ENCODE results near the gene SIGMAR1.

Gene SIGMAR1

DNA sequence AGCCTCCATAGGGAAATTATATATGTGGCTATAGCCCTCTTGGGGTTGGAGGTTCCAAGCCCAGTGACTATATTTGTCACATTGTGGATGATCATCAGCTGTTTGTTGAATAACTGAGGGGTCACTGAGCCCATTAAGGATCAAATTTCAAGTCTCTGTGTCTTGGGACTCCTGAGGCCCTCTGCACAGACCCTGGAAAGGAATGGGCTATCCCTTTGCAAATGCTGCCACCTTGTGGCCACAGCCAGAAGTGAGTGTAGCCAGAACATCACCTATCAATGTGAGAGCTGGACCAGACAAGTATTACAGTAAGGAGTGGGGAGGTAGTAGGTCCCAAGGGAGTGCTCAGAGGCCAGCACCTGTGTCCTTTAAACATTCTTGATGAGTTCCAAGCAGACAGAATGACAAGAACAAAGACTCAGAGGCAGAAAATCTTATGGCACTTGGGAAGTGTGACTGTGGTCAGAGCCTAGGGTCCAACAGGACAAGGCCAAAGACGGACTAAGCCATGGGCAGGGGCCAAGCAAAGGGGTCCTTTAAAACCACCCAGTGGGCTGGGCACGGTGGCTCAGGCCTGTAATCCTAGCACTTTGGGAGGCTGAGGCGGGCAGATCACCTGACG, 33.9 kb downstream of the SIGMAR1 start:
- peak; percentile 80 for DNase-seq (ENCODE audit: low read depth)

DNA sequence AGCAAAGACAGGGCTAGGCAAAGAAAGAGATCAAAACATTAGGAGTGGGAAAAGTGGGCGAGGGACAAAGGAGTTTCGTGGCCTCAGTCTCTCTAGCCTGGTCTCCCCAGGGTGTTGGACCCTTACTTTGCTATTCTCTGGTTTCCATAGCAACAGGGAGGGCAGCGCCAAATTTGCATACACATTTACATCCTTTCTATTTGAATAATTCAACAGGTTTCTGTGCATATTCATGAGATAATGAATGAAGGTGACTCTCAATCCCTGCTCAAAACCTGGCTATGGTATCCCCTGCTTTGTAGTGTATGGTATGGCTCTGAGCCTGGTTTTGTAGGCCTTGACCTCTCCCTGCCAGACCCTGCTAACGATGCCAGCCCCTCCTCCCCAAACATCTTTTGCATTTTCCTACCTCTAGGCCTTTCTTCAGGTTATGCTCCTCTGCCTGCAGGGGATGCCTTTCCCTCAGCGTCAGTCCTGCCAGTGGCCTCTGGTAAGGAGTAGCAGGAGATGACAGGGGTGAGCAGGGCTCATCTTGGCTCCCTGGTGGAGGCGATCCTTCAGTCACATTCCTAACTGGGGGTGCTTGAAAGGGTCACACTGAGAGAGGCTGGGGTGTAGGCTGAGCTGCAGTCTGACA, 35.5 kb downstream of the SIGMAR1 start:
- DNase-seq (ENCODE audit: low read depth) = no peak

DNA sequence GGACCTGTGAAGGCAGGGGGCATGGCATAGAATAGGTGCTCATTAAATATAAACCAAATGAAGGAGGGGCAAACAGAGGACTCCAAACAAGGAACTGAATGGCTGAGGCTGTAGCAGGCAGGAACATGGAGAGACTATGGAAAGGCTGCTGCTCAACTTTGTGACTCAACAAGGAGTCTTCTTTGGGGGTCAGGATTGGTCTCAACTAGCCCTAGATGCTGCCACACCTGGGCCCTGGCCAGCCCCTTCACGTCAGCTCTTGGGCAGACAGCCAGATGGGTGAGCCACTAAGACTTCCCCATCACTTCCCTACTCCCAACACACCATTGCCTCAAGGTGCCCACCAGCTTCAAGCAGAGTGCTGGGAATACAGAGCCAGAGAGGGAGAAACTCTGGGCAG, 36.7 kb downstream of the SIGMAR1 start:
- DNase-seq (ENCODE audit: low read depth) = no peak

DNA sequence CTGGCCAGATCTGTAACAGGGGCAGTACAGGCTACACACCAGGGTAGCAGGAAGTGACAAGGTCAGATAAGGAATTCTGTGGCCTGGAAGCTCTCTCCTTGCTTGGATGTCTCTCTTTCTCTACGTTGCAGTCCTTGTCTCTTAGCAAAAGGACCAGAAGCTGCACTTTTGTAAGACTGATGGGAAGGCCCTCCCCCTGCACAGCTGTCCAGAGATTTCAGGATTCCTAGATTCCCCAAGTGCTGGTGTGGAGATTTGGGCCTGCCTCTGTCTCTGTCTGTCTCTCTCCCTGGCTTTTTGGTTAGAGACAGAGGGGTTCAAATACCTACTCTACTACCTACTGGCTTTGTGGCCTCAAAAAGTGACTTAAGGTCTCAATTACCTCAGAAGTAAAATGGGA, 38.0 kb downstream of the SIGMAR1 start:
- no peak for DNase-seq (ENCODE audit: low read depth)

DNA sequence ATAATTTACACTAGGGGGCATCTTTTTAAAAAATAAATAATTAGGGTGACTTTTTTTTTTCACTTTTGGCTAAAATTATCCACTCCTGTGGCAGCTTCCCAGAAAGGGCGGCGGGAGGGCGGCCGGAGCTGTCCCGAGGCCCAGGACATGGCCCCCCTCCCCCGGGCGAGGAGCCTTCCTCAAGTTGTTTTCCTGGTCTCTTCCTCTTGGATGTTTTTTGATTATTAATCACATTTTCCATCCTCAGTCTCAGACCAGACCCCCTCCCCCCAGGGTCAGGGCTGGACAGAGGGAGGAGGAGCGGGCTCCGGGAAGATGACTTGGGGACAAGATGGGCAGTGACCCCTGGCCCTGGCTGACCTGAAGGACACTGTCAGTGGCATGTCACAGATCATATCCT, 43.4 kb downstream of the SIGMAR1 start:
- DNase-seq (ENCODE audit: low read depth) = no peak

DNA sequence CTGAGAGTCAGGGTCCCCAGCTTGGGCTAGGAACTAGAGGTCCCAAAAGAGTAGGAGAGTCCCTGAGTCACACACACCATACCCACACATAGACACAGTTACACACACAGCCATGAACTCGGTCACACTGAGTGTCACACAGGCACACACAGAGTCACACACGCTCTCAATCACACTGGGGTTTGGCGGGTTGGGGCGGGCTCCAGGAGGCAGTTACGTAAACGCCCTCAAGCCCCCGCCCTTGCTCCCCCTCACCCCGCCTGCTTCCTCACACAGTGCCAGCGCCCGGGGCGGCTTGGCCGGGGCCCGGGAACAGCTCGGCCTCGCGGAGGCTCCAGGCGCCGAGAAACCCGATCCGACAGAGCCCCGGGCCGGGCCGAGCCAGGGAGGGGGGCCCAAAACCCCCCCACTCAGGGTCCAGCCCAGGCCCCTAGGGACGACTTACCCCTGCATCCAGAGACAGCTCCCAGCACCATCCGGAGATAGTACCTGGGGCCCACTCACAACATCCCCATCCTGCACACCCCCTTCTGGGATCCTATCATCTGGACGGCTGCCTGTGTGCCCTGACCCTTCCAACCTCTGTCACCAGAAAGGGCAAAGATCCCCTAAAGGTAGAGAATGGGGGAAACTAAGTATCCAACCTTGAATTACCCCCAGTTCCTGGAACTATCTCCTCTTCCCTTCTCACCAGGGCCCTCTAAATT, 44.5 kb downstream of the SIGMAR1 start:
- peak; percentile 21 for DNase-seq (ENCODE audit: low read depth)

DNA sequence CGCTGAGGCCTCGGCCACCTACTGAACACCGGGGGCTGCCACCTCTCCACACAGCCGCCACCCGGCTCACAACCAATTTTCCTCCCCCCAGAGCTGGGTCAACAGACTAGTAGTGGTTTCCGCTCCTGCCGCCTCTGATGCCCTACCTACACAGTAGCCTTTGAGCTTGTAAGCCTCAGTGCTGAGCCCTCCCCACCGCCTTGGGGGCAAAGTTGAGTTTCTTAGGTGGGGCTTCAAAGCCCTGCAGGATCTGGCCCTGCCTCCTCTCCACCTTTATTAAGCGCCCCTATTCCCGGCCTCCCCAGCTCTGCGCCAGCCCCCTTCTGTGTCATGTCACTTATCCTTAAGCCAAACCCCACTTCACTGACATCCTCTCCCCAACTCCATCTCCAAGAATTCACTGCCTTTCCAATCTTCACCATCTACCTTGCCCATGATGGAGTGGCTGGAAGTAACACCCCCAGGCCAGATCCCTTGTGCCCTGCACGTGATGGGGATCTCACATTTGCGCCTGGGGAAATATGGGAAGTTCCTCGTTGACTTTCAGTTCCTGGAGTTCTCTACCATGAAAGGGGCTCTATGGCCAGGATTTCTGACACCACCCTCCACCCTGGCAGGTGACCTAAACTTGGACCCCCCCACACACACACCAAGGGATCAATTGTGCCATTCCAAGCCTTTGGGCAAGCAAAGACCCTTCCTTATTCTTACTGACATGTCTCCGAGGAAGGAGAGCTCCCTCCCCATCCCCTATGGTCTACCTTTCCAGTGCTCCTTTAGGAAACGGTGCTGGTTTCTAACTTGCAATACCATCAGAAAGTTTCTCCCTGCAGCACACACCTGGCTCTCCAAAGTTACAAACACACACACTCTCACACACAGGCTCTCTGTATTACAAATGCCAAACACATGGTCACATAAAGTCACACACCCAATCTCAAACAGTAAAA, 45.4 kb downstream of the SIGMAR1 start:
- no peak for DNase-seq (ENCODE audit: low read depth)

DNA sequence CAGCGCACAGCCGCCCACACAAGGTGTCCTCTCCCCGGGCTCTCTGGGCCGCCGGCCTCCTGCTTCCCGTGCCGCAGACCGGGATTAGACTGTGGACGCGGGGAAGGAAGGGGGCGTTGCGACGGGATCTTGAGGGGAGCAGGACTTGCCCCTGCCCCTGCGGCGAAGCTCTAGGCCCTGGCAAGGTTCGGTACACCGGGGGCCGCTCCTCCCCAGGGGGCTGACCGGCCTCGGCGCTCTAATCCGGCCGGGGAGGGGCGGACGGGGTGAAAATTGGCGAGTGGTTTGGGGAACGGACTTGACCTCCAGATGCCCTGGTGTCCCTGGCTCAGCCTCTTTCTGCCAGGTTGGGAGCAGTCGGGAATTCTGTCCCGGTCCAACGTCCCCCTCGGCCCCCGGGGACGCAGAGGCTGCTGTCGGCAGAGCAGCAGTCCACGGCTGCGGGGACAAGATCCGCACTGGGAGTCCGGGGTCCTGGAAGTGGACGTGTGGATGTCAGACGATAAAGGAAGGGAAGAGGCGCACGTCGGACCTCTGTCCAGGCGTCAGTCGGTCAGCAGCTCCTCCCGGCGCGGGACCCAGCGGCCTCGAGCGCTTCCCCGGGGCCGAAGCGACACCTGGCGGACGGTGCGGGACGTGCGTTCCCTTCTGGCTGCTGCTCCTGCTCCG, 46.2 kb downstream of the SIGMAR1 start:
- DNase-seq (ENCODE audit: low read depth) = peak; percentile 81

DNA sequence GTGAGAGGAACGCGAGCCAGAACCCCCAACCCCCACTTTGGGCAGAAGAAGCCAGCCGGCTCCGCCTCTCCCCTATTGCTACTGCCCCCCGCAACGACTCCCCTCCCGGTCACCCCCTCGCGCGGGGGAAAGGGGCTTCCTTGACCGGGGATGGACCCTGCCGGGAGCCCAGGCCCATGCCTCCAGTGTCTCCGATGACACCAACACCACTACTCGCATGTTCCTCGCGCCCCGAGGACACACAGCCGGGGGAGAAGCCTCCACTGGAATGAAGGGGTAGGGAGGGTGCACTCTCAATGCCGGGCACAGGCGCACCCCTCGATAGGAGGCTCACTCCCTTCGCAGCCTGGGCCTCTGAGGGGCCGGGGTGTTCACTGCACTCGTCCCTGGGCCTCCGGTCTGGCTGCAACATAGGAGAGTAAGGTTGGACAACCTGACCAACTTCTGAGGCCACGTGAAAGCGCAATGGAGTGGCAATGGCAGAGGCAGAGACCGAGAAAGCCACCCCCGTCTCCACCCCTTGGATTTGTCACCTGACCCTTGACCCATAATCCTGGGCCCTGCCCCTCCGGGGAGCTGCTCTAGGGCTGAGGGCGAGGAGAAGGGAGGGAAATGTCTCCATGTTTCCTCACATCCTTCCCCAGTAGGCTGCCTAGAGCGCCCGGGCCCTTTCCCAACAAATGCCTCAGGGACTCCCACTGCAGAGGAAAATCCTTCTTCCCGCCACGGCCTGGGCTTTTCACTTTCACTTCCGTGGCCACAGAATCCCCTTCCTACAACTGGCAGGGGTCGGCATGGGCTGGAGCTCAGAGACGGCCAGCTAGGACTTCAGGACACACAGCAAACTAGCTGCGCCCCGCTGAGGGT, 47.0 kb downstream of the SIGMAR1 start:
- DNase-seq (ENCODE audit: low read depth) = no peak

DNA sequence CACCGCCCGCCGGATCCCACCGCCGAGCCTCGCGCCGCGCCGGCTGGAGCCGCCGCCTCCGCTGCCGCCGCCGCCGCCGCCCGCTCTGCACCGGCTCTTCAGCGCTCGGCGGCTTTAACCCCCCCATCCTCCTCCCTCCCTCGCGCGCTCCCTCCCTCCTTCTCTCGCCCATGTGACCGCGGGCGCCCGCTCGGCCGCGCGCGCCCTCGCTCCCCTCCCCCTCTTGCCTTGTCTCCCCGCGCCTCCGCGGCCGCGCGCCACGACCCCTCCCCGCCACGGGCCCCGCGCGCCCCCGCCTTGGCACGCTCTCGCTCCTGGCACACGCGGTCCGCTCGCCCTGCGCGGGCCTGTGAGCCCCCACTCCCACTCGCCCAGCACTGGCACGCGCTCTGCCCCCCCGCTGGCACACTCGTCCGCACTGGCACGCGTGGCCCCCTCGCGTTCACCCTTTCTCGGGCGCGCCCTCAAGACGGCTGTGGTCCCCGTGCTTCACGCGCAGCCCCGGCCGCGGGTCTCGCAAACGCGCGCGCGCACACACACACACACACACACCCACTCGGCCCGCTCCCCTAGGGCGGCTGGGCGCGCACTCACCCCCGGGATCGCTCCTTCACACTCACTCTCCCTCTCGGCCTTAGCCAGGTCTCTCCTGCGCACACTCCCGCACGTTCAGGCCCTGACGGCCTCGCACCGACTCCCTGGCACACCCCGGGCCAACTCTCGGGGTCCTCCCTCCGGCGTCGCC, 47.8 kb downstream of the SIGMAR1 start, which contains the start of gene CNTFR:
Gene CNTFR (minus strand): TSS at position 89 of the 745 bp plus-strand sequence. CDS start 20,743 bp downstream, outside the sequence.
- DNase-seq (ENCODE audit: low read depth) = no peak

DNA sequence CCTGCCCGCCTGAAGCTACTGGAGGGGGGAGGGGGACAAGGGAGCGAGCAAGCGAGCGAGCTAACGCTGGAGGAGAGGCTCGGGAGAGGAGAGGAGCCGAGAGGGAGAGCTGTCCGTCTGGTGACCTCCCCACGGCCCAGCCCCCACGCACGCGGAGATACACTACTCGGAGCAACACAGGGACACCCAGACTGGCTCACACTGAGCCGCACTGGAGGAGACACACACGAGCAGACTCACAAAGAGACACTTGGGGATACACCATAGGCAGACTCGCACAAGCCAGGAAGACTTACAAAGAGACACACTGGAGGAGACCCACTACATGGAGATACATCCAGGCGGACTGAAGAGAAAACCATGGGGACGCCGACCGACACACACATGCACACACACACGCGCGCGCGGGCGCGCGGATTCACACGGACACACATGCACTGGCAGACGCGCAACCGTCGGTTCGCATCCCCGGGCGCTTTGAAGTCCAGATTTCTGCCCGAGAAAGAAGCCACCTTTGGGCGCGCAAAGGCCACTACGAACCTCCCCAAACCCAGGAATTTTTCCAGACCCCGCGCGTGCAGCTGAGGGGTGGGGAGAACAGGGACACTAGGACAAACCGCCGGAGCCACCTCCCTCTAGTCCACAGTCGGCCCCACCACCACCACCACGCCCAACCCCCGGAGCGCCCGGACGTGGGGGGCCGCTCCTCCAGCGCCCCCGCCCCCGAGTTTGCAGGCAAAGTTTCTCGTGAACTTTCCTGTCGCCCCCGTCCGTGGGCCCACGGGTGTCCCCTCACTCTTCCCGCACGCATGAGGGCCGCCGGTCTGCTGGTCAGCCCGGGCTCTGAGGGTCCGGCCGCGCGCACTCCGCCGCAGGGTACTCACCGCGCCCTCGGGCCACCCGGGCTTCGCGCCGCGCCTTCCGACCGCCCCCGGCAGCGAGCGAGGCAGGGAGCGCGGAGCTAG, 48.6 kb downstream of the SIGMAR1 start:
- DNase-seq (ENCODE audit: low read depth) = no peak

DNA sequence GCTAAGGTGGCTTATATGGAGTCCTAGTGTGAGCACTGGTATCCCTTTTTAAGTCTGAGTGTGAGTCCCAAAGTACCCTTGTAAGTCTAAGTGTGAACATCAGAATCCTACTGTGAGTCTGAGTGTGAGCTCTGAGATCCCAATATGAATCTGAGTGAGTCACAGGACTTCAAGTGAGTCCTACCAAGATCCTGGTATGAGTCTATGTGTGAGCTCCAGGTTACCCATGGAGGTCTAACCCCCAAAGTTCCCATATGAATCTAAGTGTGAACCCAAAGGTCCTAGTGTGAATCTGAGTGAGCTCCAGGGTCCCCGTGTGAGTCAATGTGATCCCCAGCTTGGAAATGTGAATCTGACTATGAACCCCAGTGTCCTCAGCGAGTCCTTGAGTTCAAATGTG, 50.3 kb downstream of the SIGMAR1 start:
- DNase-seq (ENCODE audit: low read depth) = no peak

DNA sequence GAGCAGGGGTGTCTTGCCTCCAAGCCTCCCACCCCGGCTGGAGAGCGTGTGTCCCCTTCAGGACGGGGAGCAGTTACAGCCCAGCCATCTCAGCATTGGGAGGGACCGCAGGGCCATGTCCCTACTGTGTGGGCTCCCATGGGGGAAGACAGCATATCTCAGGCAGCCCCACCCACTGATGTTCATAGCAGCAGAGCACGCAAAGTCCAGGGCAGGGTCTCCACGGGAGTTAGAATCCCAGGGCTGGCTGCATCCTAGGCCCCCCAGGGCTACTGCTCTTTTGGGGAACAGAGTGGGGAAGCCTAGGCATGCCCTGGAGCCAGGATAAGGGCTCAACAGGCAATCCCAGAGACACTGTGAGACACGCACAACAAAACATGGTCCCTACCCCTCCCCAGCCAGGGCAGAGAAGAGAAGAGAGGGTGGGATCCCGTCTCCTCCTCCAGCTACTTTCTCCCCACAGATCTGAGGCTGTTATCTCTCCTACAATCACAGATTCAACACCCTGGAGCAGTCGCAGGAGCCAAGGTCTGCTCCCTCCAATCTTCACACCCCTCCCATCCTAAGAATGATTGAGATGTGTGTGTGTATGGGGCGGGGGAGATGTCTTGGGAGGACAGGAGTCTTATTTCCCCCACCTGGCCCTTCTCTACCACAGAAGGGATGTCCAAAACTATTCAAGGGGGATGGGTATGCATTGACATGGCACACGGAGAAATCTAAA, 51.5 kb downstream of the SIGMAR1 start:
- DNase-seq (ENCODE audit: low read depth) = no peak

DNA sequence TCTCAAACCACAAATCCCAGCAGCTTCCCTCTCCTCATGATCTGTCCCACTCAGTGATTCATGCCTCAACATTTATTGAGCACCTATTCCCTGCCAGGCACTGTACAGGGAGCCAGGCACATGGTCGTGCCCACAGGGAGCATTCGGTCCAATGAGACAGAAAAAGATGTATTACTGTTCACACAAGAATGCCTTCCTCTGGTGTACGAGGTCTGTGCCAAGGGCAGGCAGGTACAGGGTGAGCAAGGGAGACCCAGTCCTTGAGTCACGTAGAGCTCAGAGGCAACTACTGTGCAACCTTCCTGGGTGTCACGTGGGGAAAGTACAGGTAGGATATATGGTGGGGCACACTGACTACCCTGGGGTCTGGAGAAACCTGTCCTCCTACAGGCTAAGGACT, 52.6 kb downstream of the SIGMAR1 start:
- DNase-seq (ENCODE audit: low read depth) = no peak

All from ELR (cell line).